ENCODE measurements around the gene PUS1. TPM values are rescaled to one million over a fixed set of nuclear protein-coding genes. Genes with fewer than 3 reads are reported as not detected.

PUS1 gene
- total RNA-seq, 1 experiment from 2014 or later, result 55.1 TPM

DNA sequence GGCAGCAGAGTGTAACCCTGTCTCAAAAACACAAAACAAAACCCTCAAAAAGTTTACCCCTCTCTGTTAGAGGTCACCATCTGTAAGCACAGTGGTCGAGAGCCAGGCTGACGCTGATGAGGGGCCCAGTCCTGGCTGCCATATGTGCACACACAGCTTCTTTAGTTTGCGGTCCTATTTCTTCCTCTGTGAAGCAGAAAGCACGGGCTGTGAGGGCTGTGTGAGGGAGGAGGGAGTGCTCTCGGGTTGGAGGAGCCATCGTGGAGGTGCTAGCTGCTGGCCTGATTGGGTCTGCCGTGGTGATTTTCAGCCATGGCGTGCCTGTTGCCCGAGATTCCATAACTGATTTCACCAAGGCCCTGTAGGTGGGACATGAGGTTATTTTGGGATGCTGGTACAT, 31.2 kb upstream of the PUS1 start:
- no peak for DNase-seq
- no peaks in the 10 kb centered on the region for H3K9me3 ChIP-seq
- no peak overlapping the region for H3K4me3 ChIP-seq
- H3K36me3 ChIP-seq, result peaks cover 22% of the 10 kb centered on the region
- H3K27me3 ChIP-seq, result no peaks in the 10 kb centered on the region

DNA sequence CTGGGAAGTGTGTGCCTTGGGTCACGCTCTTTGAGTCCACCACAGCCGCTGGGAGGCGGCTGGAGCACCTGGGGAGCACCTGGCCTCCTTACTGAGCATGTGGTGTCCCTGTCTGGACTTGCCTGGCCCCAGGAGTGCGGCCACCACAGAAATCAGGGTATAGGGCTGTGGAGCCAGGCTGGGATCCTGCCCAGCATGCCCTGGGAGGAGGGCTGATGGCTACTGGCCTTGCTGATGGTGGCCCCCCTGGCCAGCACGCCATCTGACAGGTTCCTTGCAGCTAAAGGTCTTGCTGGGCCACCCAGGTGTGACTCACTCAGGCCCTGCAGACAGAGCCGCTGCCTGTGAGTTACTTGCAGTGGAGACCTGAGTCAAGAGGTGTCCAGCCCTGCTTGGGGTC, 28.7 kb upstream of the PUS1 start:
- DNase-seq, result no peak
- H3K36me3 ChIP-seq, result peaks cover 22% of the 10 kb centered on the region
- H3K9me3 ChIP-seq, result no peaks in the 10 kb centered on the region
- no peak overlapping the region for H3K4me3 ChIP-seq
- H3K27me3 ChIP-seq, result no peaks in the 10 kb centered on the region

DNA sequence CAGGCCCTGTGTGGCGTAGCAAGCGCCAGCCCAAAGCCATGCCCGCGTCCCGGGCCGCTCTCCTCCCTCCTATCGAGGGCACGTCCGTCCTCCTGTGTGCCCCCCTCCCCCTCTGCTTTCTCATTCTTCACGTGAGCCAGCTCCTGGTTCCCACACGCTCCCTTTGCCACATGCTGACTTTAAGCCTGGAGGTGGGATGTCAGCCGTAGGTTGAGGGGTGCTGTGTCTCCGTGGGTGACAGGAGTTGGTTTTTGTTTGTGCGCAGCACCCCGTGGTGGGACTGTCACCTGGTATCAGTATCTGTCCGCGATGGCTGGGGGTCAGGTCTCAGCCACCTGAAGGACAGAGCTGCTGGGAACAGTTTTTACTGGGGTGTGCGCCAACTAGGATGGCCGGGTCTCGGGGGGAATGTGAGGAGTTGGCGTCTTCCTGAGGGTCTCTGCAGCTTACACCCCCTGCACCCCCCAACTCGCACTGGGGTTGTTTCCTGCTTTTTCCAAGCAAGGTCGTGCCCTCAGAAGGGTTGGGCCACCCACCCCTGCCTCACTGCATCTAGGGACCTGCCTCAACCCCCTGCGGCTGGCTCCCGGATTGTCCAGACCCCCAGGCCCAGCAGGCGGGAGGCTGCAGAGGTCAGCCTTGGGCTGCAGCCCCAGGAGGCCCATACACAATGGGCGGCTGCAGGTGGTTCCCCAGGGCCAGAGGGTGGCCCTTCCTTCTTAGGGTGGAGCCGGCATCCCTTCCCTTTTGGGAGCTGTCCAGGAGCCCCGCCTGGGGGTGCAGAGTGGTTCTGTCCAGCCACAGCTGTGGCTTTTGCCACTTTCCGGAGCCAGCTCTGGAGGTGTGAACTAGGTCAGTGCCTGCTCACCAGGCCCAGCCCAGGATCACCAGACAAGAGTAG, 27.4 kb upstream of the PUS1 start:
- H3K9me3 ChIP-seq, result no peaks in the 10 kb centered on the region
- no peaks in the 10 kb centered on the region for H3K27me3 ChIP-seq
- no peak for DNase-seq
- H3K4me3 ChIP-seq, result no peak overlapping the region
- H3K36me3 ChIP-seq, result peaks cover 25% of the 10 kb centered on the region

DNA sequence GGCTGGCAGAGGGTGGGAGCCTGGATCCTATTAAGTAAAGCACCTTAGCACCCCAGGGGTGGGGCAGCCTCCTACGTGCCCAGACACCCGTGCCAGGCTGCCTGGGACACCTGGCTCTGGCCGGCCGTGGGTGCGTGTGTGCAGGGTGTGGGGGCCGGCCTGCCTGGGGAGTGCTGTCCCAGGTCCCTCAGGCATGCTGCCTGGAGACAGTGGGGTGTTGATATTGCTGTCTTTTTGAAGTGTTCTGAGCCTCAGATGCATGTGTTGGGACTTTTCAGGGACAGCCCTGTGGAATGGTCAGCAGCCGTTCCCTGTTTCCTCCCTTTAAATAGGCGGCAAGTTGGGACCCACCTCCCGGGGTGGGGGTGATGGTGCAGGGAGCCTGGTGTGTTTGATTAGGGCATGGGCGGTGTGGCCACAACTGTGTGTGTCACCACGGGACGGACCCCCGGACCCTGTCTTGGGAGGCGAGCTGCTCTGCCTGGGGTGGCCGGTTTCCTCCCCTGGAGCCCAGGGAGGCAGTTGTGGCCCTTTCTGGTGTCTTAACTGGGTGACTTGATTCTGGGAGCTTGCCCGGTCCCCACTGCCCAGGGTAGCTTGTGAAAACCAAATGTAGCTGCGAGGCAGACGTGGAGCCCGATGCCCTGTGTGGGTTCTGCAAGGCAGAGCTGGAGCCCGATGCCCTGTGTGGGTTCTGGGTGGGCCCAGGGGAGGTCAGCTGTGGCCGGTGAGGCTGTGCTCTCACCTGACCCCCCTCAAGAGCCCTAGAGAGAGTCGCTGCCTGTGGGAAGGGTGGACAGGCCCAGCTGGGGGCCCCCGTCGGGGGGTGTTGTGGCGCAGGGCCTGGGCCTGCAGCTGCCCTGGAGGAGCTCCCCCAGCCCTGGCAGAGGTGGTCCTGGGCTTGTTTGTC, 26.5 kb upstream of the PUS1 start:
- DNase-seq, result no peak
- Histone ChIP-seq H3K9me3 (no peaks in the 10 kb centered on the region), H3K4me3 (no peak overlapping the region), H3K27me3 (no peaks in the 10 kb centered on the region), H3K36me3 (peaks cover 20% of the 10 kb centered on the region)

DNA sequence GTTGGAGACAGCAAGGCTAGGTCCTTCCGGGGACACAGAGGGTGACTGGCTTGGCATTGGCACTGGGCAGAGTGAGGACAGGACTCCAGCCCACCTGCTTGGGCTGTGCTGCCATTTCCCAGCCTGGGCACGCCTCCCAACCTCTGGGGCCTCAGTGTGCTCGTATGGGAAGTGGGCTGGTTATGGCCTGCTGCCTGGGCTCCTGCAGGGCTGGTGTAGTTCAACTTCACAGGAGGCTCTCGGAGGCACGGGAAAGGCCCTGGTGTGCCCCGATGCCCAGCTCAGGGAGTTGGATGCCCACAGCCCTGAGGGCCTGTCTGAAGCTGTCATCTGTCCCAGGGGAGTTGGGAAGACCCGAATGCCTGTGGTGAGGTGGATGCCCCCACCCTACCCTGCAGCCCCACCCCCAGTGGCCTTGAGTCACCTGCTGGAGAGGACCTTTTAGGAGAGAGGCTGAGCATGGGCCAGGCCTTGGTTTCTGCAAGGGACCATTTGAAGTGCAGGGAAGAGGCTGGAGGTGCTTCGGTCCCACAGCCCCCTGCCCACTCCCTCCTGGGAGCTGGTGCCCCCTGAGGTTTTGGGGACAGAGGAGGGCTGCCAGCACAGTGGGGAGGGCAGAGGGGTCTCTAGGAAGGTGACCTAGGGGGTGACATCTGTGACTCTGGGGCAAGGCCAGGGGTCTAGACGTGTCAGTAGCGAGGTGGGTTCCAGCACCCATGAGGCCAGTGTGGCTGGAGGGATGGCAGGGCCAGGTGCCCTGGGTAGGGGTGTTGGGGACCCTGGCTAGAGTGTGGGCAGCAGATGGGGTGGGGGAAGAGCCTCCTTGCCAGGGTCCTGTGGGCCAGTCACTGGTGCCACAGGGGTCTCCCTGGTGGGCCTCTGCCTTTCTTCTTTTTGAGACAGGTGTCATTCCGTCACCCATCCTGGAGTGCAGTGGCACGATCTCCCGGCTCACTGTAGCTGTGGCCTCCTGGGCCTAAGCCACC, 25.5 kb upstream of the PUS1 start:
- DNase-seq, result no peak

DNA sequence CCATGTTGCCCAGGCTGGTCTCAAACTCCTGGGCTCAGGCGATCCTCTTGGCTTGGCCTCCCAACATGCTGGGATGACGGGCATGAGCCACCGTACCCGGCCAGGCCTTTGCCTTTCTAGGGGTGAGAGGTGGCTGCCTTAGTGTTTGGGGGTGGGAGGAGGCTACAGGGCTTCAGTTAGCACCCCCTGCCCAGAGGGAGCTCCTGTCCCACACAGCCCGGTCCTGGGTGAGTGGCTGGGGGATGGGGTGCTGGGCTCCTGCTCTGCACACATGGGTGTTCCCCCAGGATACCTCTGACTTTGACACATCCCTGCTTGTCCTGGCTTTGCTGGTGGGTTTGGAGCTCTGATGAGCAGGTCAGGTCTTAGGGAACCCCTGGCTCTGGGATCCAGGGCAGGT, 24.7 kb upstream of the PUS1 start:
- Histone ChIP-seq H3K4me3 (no peak overlapping the region), H3K36me3 (peaks cover 18% of the 10 kb centered on the region), H3K9me3 (no peaks in the 10 kb centered on the region), H3K27me3 (no peaks in the 10 kb centered on the region)
- DNase-seq, result no peak

More for the DNA sequence above, 25.5 kb upstream of the PUS1 start:
- peaks cover 15% of the 10 kb centered on the region for H3K36me3 ChIP-seq
- no peak overlapping the region for H3K4me3 ChIP-seq
- H3K9me3 ChIP-seq, result no peaks in the 10 kb centered on the region
- H3K27me3 ChIP-seq, result no peaks in the 10 kb centered on the region

DNA sequence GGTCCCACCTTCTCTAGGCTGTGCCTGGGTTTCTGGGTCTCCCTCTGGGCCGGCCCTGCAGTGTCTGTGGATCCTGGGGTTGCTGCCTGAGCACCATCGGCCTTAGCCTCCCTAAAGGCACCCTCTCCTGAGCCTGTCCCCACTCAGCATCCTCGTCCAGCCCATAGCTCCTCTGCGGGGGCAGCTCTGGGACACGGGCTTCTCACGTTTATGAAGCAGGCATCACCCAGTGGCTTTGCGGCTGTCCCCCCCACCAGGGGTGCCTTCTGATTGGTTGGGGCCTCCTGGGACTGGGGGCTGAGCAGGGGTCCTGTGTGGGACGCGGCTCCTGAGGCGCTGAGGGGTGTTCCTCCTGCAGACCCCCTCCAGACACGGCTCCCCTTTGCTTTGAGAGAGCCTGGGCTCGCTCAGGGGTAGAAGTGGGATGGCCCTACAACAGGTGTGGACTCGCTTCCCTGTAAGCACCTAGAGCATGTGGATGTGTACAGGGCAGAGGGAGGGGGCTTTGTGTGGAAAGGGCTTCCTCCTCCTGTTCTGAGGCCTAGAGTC, 23.9 kb upstream of the PUS1 start:
- no peak overlapping the region for H3K4me3 ChIP-seq
- H3K9me3 ChIP-seq, result no peaks in the 10 kb centered on the region
- no peak for DNase-seq
- H3K36me3 ChIP-seq, result peaks cover 18% of the 10 kb centered on the region
- no peaks in the 10 kb centered on the region for H3K27me3 ChIP-seq

DNA sequence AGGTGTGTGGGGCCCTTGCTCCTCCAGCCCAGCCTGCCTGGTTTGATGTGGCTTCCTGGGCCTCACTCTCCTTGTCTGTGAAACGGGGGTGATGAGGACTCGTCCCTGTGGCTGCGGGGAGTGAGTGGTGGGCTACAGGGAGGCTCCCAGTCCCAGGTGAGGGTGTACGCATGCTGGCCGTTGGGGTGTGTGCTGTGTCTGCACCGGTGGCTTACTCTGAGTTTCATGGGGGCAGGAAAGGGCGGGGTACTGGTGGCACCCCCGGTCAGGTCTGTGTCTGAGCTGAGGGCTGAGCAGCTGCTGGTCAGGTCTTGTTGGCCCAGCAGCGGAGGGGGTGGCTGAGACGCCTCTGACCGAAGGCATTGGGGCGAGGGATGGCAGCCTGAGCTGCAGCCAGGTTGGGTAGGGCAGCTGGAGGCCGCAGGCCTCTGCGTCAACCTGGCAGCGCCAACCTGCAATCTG, 23.4 kb upstream of the PUS1 start:
- Histone ChIP-seq H3K9me3 (no peaks in the 10 kb centered on the region), H3K36me3 (peaks cover 18% of the 10 kb centered on the region), H3K4me3 (no peak overlapping the region), H3K27me3 (no peaks in the 10 kb centered on the region)
- no peak for DNase-seq

DNA sequence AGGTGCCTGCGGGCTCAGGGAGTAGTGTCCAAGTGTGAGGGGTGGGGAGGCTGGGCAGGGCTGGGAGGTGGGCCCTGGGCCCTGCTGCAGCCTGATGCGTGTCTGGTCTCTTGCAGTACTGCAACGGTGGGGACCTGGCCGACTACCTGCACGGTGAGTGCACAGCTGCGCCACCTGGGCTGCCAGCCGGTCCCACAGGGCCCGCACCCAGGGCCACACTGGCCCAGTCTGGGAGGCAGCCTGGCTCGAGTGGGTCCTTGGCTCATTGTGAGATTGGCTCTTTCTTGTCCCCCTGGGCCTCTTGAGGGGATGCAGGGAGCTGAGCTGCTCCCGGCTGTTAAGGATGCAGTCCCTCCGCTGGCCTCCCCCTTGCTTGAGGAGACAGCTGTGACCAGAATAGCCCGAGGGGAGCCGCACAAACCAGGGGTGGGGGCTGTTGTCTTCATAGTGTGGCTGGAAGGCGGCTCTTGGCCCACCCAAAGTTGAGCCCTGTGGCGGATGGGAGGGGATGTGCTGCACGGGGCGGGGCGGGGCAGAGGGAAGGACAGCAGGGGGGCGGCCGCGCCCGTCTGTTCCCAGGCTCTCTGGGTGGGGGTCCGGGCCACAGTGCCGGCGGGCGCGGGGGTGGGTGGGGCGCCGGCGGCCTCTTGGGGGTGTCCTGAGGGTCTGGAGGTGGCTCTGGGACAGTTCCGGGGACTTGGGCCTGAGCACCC, 21.5 kb upstream of the PUS1 start:
- DNase-seq, result no peak
- H3K4me3 ChIP-seq, result no peak overlapping the region
- peaks cover 27% of the 10 kb centered on the region for H3K36me3 ChIP-seq

DNA sequence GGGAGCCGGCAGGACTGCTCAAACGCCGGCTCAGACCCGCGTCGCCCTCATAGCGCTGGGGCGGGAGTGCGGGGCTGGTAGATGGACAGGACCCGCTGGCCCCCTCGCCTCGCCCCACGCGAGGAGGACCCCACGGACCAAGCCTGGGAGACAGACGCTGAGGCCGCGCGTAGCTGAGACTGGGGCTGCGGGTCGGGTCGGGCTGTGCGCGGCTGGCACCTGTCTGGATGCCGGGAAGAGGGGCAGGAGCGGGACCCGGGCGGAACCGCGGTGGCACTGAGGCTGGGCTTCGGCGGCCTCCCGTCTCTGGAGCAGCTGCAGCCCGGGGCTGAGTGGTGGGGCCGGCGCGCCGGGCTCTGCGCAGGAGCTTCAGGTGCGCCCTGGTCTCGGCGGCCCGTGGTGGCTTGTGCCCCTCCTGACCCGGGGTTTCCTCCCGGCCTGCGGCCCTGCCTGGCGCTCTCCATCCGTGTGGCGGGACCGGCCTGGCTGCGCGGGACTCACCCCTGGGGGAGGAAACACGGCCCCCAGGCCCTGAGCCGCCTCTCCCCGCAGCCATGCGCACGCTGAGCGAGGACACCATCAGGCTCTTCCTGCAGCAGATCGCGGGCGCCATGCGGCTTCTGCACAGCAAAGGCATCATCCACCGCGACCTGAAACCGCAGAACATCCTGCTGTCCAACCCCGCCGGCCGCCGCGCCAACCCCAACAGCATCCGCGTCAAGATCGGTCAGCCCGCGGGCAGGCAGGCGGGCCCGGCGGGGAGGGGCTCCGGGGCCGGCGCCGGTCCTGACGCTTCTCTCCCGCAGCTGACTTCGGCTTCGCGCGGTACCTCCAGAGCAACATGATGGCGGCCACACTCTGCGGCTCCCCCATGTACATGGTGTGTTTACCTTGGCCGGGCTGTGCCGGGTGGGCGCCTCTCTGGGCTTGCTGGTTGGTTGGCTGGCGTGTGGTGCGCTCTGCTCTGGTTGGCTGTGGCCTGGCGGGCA, 20.7 kb upstream of the PUS1 start:
- Histone ChIP-seq H3K4me3 (no peak overlapping the region), H3K9me3 (no peaks in the 10 kb centered on the region), H3K27me3 (no peaks in the 10 kb centered on the region), H3K36me3 (peaks cover 30% of the 10 kb centered on the region)
- no peak for DNase-seq

More for the DNA sequence above, 21.5 kb upstream of the PUS1 start:
- Histone ChIP-seq H3K9me3 (no peaks in the 10 kb centered on the region), H3K27me3 (no peaks in the 10 kb centered on the region)

DNA sequence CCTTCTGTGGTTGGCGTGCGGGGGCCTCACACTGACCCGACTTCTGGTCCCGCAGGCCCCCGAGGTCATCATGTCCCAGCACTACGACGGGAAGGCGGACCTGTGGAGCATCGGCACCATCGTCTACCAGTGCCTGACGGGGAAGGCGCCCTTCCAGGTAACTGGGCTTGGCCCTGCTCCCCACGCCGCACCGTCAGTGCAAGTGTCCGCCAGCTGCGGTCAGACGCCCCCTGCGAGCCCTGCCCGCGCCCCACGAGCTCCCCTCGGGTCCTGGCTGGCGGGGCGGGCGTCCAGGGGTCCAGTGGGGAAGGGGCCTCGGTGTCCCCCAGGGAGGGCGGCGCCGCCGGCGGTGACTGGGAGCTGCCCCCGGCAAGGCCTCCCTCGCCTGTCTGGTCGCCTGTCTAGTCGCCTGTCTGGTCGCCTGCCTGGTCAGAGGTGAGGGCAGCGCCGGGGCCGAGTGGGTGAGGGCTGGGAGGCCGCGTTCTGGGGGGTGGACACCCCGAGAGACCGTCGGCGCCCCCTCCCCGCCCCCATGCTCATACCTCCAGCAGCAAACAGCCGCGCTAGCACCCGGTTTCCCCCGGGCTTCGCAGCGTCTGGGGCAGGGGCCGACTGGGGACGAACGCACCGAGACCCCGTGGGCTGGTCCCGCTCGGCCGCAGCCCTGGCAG, 19.9 kb upstream of the PUS1 start:
- H3K4me3 ChIP-seq, result no peak overlapping the region
- H3K9me3 ChIP-seq, result no peaks in the 10 kb centered on the region
- DNase-seq, result no peak
- H3K36me3 ChIP-seq, result peaks cover 35% of the 10 kb centered on the region
- H3K27me3 ChIP-seq, result no peaks in the 10 kb centered on the region

DNA sequence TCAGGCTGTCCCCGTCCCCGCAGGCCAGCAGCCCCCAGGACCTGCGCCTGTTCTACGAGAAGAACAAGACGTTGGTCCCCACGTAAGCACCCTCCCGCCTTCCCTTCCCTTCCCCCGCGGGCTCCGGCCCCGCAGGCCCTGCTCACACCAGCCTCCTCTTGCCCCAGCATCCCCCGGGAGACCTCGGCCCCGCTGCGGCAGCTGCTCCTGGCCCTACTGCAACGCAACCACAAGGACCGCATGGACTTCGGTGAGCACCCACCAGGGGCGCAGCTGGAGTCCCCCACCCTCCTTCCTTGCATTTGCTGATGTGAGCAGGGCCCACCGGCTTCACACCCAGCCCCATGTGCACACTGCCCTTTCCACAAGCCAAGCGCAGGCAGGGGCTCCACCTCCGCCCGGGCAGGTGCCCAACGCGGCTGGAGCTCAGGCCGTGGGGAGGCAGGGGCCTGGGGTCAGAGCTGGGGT, 19.3 kb upstream of the PUS1 start:
- Histone ChIP-seq H3K9me3 (no peaks in the 10 kb centered on the region), H3K4me3 (no peak overlapping the region), H3K27me3 (no peaks in the 10 kb centered on the region), H3K36me3 (peaks cover 41% of the 10 kb centered on the region)
- DNase-seq, result no peak

DNA sequence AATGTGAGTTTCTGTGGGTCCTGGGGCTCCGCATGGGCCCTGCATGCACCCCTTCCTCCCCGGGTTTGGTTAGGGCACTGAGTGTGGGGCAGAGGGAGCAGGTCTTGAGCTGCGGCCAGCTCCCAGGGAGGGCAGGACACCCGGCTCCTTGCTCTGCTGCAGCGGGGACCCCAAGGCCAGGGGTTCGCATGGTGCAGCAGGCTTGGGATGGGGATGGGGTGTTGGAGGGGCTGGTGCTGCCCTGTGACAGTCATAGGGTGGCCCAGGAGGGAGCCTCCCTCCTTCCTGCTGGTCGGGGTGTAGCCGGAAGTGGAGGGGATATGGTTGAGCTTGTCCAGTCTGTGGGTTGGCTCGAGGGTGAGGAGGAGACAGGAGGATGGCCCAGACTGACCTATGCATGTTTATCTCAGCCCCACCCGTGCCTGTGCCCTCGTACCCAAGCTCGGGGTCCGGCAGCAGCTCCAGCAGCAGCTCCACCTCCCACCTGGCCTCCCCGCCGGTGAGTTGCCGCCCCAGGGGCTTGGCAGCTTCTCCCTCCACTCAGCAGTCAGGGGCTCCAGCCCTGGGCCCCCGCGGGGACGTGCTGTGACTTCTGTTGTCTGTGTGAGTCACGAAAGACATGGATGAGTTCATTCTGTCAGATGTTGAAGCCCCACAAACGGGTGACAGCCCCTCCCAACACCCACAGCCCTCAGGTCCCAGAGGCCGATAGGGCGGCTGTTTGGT, 18.6 kb upstream of the PUS1 start:
- Histone ChIP-seq H3K9me3 (no peaks in the 10 kb centered on the region), H3K4me3 (no peak overlapping the region), H3K36me3 (peaks cover 48% of the 10 kb centered on the region), H3K27me3 (no peaks in the 10 kb centered on the region)
- no peak for DNase-seq

Data from MG63 (cell line).